HCT116 (cell line): ENCODE measurements around the gene RPL35A. TPM values are rescaled to one million over a fixed set of nuclear protein-coding genes. Genes with fewer than 3 reads are reported as not detected.

Experiments
- ATAC-seq: fragments of 200-7000 bp; cut with Tn5 transposase; 2 replicates; pipeline ENCODE4 v1.9.1; 2020; ENCODE audit warnings: mild to moderate bottlenecking, moderate library complexity
- BruUV-seq: library from RNA; stranded (reverse); fragments of 400-500 nt; replicated peaks from 2 replicates; lab custom pipeline; 2021; lab: Mats Ljungman, UMichigan
- CTCF ChIA-PET: fragments of 300-600 bp; sonication (Branson Sonifier 250); formaldehyde crosslinking; loops from one replicate; lab custom pipeline; 2021; ENCODE audit warnings: antibody characterized with exemption; lab: Charles Lee
- POLR2A ChIA-PET: fragments of 300-600, 350-600 bp; sonication (Branson Sonifier 250); formaldehyde crosslinking; loops from one replicate; lab custom pipeline; 2021; ENCODE audit warnings: antibody characterized with exemption; lab: Charles Lee
- RAD21 ChIA-PET, 2 experiments: fragments of 300-600 bp; sonication (Branson Sonifier 250); formaldehyde crosslinking; loops; one replicate each; lab custom pipeline; 2023; ENCODE audit warnings: low total read pairs in 2 of 2; ENCODE audit not compliant: uncharacterized antibody in 2 of 2, unreplicated experiment in 2 of 2, low non-redundant PET in 1 of 2; lab: Charles Lee
- DNase-seq: peaks from one replicate; pipeline ENCODE4 v3.0.0-alpha.2; 2010; ENCODE audit warnings: low read depth, low spot score
- H2AFZ ChIP-seq: fragments of 200-600 bp; shearing (Covaris generic), sonication (generic); 2 replicates; pipeline ENCODE4 v1.6.1; 2017; ENCODE audit warnings: low read depth, mixed run types, mixed read lengths, antibody characterized with exemption, low read length; ENCODE audit not compliant: poor library complexity, severe bottlenecking
- H3K27ac ChIP-seq: 2 replicates; pipeline ENCODE4 v1.5.1; 2012; ENCODE audit warnings: low read depth, low read length
- H3K27me3 ChIP-seq: fragments of 200-600 bp; sonication (generic); 2 replicates; pipeline ENCODE4 v1.6.1; 2016; ENCODE audit warnings: mixed run types, low read length, mixed read lengths; ENCODE audit not compliant: insufficient read depth
- H3K36me3 ChIP-seq, 2 experiments: fragments of 200-500 bp in 1 of 2; fragments of 200-600 bp in 1 of 2; sonication (Bioruptor generic) in 1 of 2; sonication (generic) in 1 of 2; 2 replicates each; pipeline versions ENCODE4 v1.5.1 to v1.6.1; 2014 to 2016; ENCODE audit warnings: low read length in 2 of 2, inconsistent platforms in 1 of 2, mixed read lengths in 1 of 2, mixed run types in 1 of 2; ENCODE audit not compliant: insufficient read depth in 2 of 2, control insufficient read depth in 1 of 2
- H3K4me1 ChIP-seq, 2 experiments: fragments of 200-600 bp in 1 of 2; sonication (generic) in 1 of 2; 2 replicates each; pipeline versions ENCODE4 v1.5.1 to v1.6.1; 2012 to 2017; ENCODE audit warnings: low read length in 2 of 2, inconsistent platforms in 1 of 2, mild to moderate bottlenecking in 1 of 2, mixed read lengths in 1 of 2, mixed run types in 1 of 2, moderate library complexity in 1 of 2; ENCODE audit not compliant: insufficient read depth in 2 of 2, control insufficient read depth in 1 of 2
- H3K4me2 ChIP-seq: fragments of 200-600 bp; sonication (generic); 2 replicates; pipeline ENCODE4 v1.6.1; 2017; ENCODE audit warnings: mixed run types, low read length, mixed read lengths
- H3K4me3 ChIP-seq, 2 experiments: fragments of 200-600 bp in 1 of 2; sonication (generic) in 1 of 2; replicated peaks in 1 of 2; 2 replicates each; pipeline ENCODE4 v1.5.1; 2011 to 2016; ENCODE audit warnings: low read length in 2 of 2, control low read depth in 1 of 2, low read depth in 1 of 2, mild to moderate bottlenecking in 1 of 2, mixed read lengths in 1 of 2, mixed run types in 1 of 2
- H3K79me2 ChIP-seq: fragments of 200-600 bp; sonication (generic); 2 replicates; pipeline ENCODE4 v1.6.1; 2017; ENCODE audit warnings: mild to moderate bottlenecking, mixed run types, low read length, moderate library complexity, mixed read lengths; ENCODE audit not compliant: insufficient read depth
- H3K9ac ChIP-seq: fragments of 200-600 bp; sonication (generic); 2 replicates; pipeline ENCODE4 v1.6.1; 2016; ENCODE audit warnings: low read length, mixed read lengths
- H3K9me2 ChIP-seq: fragments of 200-600 bp; sonication (generic), shearing (Covaris generic); 2 replicates; pipeline ENCODE4 v1.6.1; 2017; ENCODE audit warnings: mixed run types, mild to moderate bottlenecking, moderate library complexity; ENCODE audit not compliant: insufficient read depth
- H3K9me3 ChIP-seq, 2 experiments: fragments of 200-500 bp in 1 of 2; fragments of 200-600 bp in 1 of 2; sonication (Bioruptor generic) in 1 of 2; sonication (generic) in 1 of 2; 2 replicates each; pipeline ENCODE4 v1.6.1; 2014 to 2017; ENCODE audit warnings: low read length in 2 of 2, mixed read lengths in 2 of 2, inconsistent platforms in 1 of 2, low read depth in 1 of 2, mild to moderate bottlenecking in 1 of 2, mixed run types in 1 of 2, moderate library complexity in 1 of 2; ENCODE audit not compliant: control insufficient read depth in 1 of 2, insufficient read depth in 1 of 2
- H4K20me1 ChIP-seq: fragments of 200-600 bp; sonication (generic), shearing (Covaris generic); 2 replicates; pipeline ENCODE4 v1.6.1; 2017; ENCODE audit warnings: mixed run types, mild to moderate bottlenecking, moderate library complexity; ENCODE audit not compliant: insufficient read depth
- FOSL1 ChIP-seq: IDR thresholded peaks from 2 replicates; pipeline ENCODE4 v1.6.1; 2012; ENCODE audit warnings: low read depth
- MAX ChIP-seq: IDR thresholded peaks from 2 replicates; pipeline ENCODE4 v1.6.1; 2012
- POLR2AphosphoS5 ChIP-seq: IDR thresholded peaks from 2 replicates; pipeline ENCODE4 v1.6.1; 2011; ENCODE audit warnings: mild to moderate bottlenecking, low read depth, low read length, moderate library complexity
- SP1 ChIP-seq: IDR thresholded peaks from 2 replicates; pipeline ENCODE4 v1.6.1; 2012; ENCODE audit warnings: low read depth
- SRF ChIP-seq: IDR thresholded peaks from 2 replicates; pipeline ENCODE4 v1.6.1; 2012; ENCODE audit warnings: low read depth
- ZFX ChIP-seq: fragments of 450-650 bp; IDR thresholded peaks from 2 replicates; pipeline ENCODE4 v1.6.1; 2017
- intact Hi-C: fragments of 100-400 bp; cut with micrococcal nuclease; formaldehyde crosslinking; loops from 2 replicates; pipeline ENCODE4 v1.10.0; 2022
- total RNA-seq: library from RNA; stranded (reverse); gene quantifications from one replicate; pipeline ENCODE4 v1.2.1, GENCODE V29; 2021; ENCODE audit not compliant: unreplicated experiment

RPL35A gene
- total RNA-seq, 1 experiment from 2014 or later, result 1,465 TPM

GRCh38 chr3:197950677-197951061, 679 bp downstream of the RPL35A start:
- H4K20me1 ChIP-seq, result peaks cover 24% of the 10 kb centered on the region; the same call in 1 of the 2 replicates
- TF ChIP-seq MAX (no peak), SRF (no peak), FOSL1 (no peak), ZFX (no peak), SP1 (no peak)
- ChIA-PET CTCF (no interaction called here), POLR2A (no interaction called here), RAD21 (no interaction called here)
- H3K4me1 ChIP-seq, result peaks cover 11 to 20% of the 10 kb centered on the region in 2 experiments; a peak in 3 of 4 replicates
- H3K27me3 ChIP-seq, result no peaks in the 10 kb centered on the region
- H3K79me2 ChIP-seq, result peaks cover 57% of the 10 kb centered on the region
- H2AFZ ChIP-seq, result no peak overlapping the region
- peak overlapping the region; percentile 77 to 89 for H3K4me3 ChIP-seq
- peaks cover 39 to 53% of the 10 kb centered on the region in 2 experiments; a peak in 3 of 4 replicates for H3K36me3 ChIP-seq
- BruUV-seq, result no TSS peak
- H3K9me2 ChIP-seq, result no peaks in the 10 kb centered on the region
- peak overlapping the region; percentile 95 for H3K9ac ChIP-seq
- H3K27ac ChIP-seq, result peak overlapping the region; percentile 58
- ATAC-seq (no peak), DNase-seq (no peak)
- no peaks in the 10 kb centered on the region for H3K9me3 ChIP-seq
- intact Hi-C loops, result no loop called here
- H3K4me2 ChIP-seq, result peak overlapping the region; percentile 88

GRCh38 chr3:197951392-197951990, 1.5 kb downstream of the RPL35A start:
- Histone ChIP-seq H3K36me3 (peaks cover 42 to 60% of the 10 kb centered on the region in 2 experiments; a peak in 3 of 4 replicates), H4K20me1 (peaks cover 29% of the 10 kb centered on the region; the same call in 1 of the 2 replicates), H3K9me3 (no peaks in the 10 kb centered on the region), H3K9me2 (no peaks in the 10 kb centered on the region), H2AFZ (no peak overlapping the region), H3K4me1 (peaks cover 11 to 20% of the 10 kb centered on the region in 2 experiments; a peak in 3 of 4 replicates), H3K9ac (peak overlapping the region; percentile 95), H3K79me2 (peaks cover 58% of the 10 kb centered on the region), H3K4me3 (peak overlapping the region; percentile 77 to 89), H3K27ac (peak overlapping the region; percentile 58), H3K27me3 (no peaks in the 10 kb centered on the region), H3K4me2 (peak overlapping the region; percentile 88)
- CTCF ChIA-PET, result no interaction called here
- RAD21 ChIA-PET, result no interaction called here
- POLR2A ChIA-PET, result no interaction called here
- no peak for DNase-seq
- intact Hi-C loops, result no loop called here
- TF ChIP-seq POLR2AphosphoS5, result no peak; the same call in 1 of the 2 replicates
- no TSS peak for BruUV-seq
- ATAC-seq, result no peak
